PC-3 (cell line): ENCODE data around the gene MXD3. TPM values are rescaled to one million over a fixed set of nuclear protein-coding genes. Genes with fewer than 3 reads are reported as not detected.
A peak's percentile ranks its signal among the peaks of the same experiment; 100 is the strongest.

Experiments
- ATAC-seq: fragments of 200-7000 bp; cut with Tn5 transposase; 2 replicates; pipeline ENCODE4 v1.9.1; 2020; ENCODE audit warnings: mild to moderate bottlenecking, moderate library complexity
- BruUV-seq: library from RNA; stranded (reverse); fragments of 400-500 nt; replicated peaks from 2 replicates; lab custom pipeline; 2021; lab: Mats Ljungman, UMichigan
- CTCF ChIA-PET: fragments of 300-600 bp; sonication (Branson Sonifier 250); formaldehyde crosslinking; loops from one replicate; lab custom pipeline; 2022; ENCODE audit warnings: antibody characterized with exemption; lab: Charles Lee
- POLR2A ChIA-PET: fragments of 300-600 bp; sonication (Branson Sonifier 250); formaldehyde crosslinking; loops from one replicate; lab custom pipeline; 2022; ENCODE audit warnings: antibody characterized with exemption; ENCODE audit not compliant: unreplicated experiment; lab: Charles Lee
- DNase-seq: peaks from one replicate; pipeline ENCODE4 v3.0.0-alpha.2; 2015
- H2AFZ ChIP-seq: fragments of 300-600 bp; sonication (generic); 2 replicates; pipeline ENCODE4 v1.6.0; 2016; ENCODE audit warnings: antibody characterized with exemption, low read length
- H3F3A ChIP-seq: fragments of 300-600 bp; sonication (generic); one replicate; pipeline ENCODE4 v1.6.0; 2017; ENCODE audit warnings: antibody characterized with exemption, low read length, control low read depth, mild to moderate bottlenecking; ENCODE audit not compliant: unreplicated experiment
- H3K27ac ChIP-seq: fragments of 300-600 bp; sonication (generic); 2 replicates; pipeline ENCODE4 v1.5.1; 2016; ENCODE audit warnings: mild to moderate bottlenecking, low read length
- H3K27me3 ChIP-seq: fragments of 300-600 bp; sonication (generic); 2 replicates; pipeline ENCODE4 v1.6.1; 2016; ENCODE audit warnings: low read length, mixed read lengths
- H3K36me3 ChIP-seq: fragments of 300-600 bp; sonication (generic); 2 replicates; pipeline ENCODE4 v1.6.1; 2016; ENCODE audit warnings: low read depth, mixed run types, low read length, mixed read lengths
- H3K4me1 ChIP-seq: fragments of 300-600 bp; sonication (generic); 2 replicates; pipeline ENCODE4 v1.5.1; 2016; ENCODE audit warnings: low read length; ENCODE audit not compliant: insufficient read depth
- H3K4me2 ChIP-seq: fragments of 300-600 bp; sonication (generic); 2 replicates; pipeline ENCODE4 v1.6.0; 2016; ENCODE audit warnings: low read length
- H3K4me3 ChIP-seq: fragments of 300-600 bp; sonication (generic); 2 replicates; pipeline ENCODE4 v1.5.1; 2016; ENCODE audit warnings: mild to moderate bottlenecking, low read length, mixed read lengths
- H3K79me2 ChIP-seq: fragments of 300-600 bp; sonication (generic); 2 replicates; pipeline ENCODE4 v1.6.1; 2017; ENCODE audit warnings: low read length, mixed read lengths
- H3K9ac ChIP-seq: fragments of 300-600 bp; sonication (generic); 2 replicates; pipeline ENCODE4 v1.6.0; 2016; ENCODE audit warnings: mild to moderate bottlenecking, low read length
- H3K9me2 ChIP-seq: fragments of 300-600 bp; sonication (generic); replicated peaks from 2 replicates; pipeline ENCODE4 v1.6.1; 2016; ENCODE audit warnings: mixed run types, low read length, mixed read lengths
- H3K9me3 ChIP-seq: fragments of 300-600 bp; sonication (generic); 2 replicates; pipeline ENCODE4 v1.6.1; 2016; ENCODE audit warnings: low read length, mixed read lengths
- H4K20me1 ChIP-seq: fragments of 300-600 bp; sonication (generic); 2 replicates; pipeline ENCODE4 v1.6.1; 2016; ENCODE audit warnings: low read length, mixed read lengths
- EZH2 ChIP-seq: fragments of 300-600 bp; sonication (generic); IDR thresholded peaks from one replicate; pipeline ENCODE4 v1.6.1; 2017; ENCODE audit warnings: antibody characterized with exemption, mild to moderate bottlenecking, low read length; ENCODE audit not compliant: unreplicated experiment
- EZH2phosphoT487 ChIP-seq: fragments of 300-600 bp; sonication (generic); IDR thresholded peaks from 2 replicates; pipeline ENCODE4 v1.6.1; 2018; ENCODE audit warnings: mild to moderate bottlenecking, antibody characterized with exemption, low read length, borderline replicate concordance
- intact Hi-C: fragments of 100-400 bp; cut with micrococcal nuclease; formaldehyde crosslinking; loops from 2 replicates; pipeline ENCODE4 v1.9.0; 2023
- total RNA-seq: library from RNA; depleted of rRNA; stranded (reverse); fragments of >200 nt; gene quantifications from 2 replicates; pipeline ENCODE4 v1.2.3, GENCODE V29; 2014
- TF ChIP-seq, protein P1 (sequence below): fragments of 300-600 bp; sonication (generic); conservative IDR thresholded peaks from 2 replicates; pipeline ENCODE4 v1.5.1; 2017; ENCODE audit warnings: antibody characterized with exemption, low read depth, mild to moderate bottlenecking, low read length

MXD3 gene
- total RNA-seq, 1 experiment from 2014 or later = 45.7 TPM

DNA sequence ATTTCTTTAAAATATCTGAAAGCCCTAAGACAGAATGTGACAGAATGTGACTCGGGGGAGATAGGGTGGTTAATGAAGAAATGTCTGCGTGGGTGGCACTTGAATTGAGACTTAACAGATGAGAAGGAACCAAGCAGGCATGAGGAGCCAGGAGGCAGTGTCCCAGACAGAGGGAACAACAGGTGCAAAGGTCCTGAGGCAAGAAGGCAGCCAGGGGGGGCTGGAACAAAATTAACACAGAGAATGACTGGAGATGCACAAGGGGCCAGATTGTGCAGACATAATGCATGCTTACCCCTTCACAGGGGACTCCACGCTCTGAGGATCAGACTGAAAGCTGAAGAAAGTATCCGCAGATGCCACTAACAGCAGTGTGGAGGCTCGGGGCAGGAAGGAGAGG lies 38.1 kb upstream of the MXD3 start:
- peak overlapping the region; percentile 93 for H3K4me3 ChIP-seq
- no peaks in the 10 kb centered on the region for H3K9me2 ChIP-seq
- no peak for DNase-seq
- peaks cover 8% of the 10 kb centered on the region for H3F3A ChIP-seq
- H3K9me3 ChIP-seq = no peaks in the 10 kb centered on the region
- peaks cover 36% of the 10 kb centered on the region for H3K4me1 ChIP-seq
- no TSS peak for BruUV-seq
- no peak for ATAC-seq
- peak overlapping the region; percentile 96 for H3K4me2 ChIP-seq
- H3K27me3 ChIP-seq = no peaks in the 10 kb centered on the region
- H2AFZ ChIP-seq = no peak overlapping the region
- no peak overlapping the region for H3K27ac ChIP-seq
- peaks cover 6% of the 10 kb centered on the region; the same call in 1 of the 2 replicates for H3K36me3 ChIP-seq
- H3K79me2 ChIP-seq = peaks cover 64% of the 10 kb centered on the region
- H3K9ac ChIP-seq = no peak overlapping the region
- H4K20me1 ChIP-seq = 0 out of 2 replicates have a peak, but pooled peaks cover 6% of the 10 kb centered on the region
- POLR2A ChIA-PET = no interaction called here
- TF ChIP-seq EZH2phosphoT487 = no peak
- TF ChIP-seq, protein P1, sequence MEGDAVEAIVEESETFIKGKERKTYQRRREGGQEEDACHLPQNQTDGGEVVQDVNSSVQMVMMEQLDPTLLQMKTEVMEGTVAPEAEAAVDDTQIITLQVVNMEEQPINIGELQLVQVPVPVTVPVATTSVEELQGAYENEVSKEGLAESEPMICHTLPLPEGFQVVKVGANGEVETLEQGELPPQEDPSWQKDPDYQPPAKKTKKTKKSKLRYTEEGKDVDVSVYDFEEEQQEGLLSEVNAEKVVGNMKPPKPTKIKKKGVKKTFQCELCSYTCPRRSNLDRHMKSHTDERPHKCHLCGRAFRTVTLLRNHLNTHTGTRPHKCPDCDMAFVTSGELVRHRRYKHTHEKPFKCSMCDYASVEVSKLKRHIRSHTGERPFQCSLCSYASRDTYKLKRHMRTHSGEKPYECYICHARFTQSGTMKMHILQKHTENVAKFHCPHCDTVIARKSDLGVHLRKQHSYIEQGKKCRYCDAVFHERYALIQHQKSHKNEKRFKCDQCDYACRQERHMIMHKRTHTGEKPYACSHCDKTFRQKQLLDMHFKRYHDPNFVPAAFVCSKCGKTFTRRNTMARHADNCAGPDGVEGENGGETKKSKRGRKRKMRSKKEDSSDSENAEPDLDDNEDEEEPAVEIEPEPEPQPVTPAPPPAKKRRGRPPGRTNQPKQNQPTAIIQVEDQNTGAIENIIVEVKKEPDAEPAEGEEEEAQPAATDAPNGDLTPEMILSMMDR = no peak
- no peak for TF ChIP-seq EZH2
- intact Hi-C loops = loop anchor here (1.0 kb wide), 1 partner anchor 31 kb away; no protein-coding TSS in a partner anchor
- CTCF ChIA-PET = no interaction called here

GRCh38 chr5:177349362-177349647 lies 37.6 kb upstream of the MXD3 start:
- Histone ChIP-seq H3K4me3 (peak overlapping the region; percentile 93), H4K20me1 (0 out of 2 replicates have a peak, but pooled peaks cover 6% of the 10 kb centered on the region), H3F3A (peaks cover 8% of the 10 kb centered on the region), H3K4me1 (peaks cover 36% of the 10 kb centered on the region), H3K27ac (no peak overlapping the region), H2AFZ (no peak overlapping the region), H3K4me2 (peak overlapping the region; percentile 96), H3K9ac (no peak overlapping the region), H3K79me2 (peaks cover 69% of the 10 kb centered on the region), H3K27me3 (no peaks in the 10 kb centered on the region), H3K9me2 (no peaks in the 10 kb centered on the region), H3K9me3 (no peaks in the 10 kb centered on the region), H3K36me3 (peaks cover 6% of the 10 kb centered on the region; the same call in 1 of the 2 replicates)
- ATAC-seq (no peak), DNase-seq (no peak)
- ChIA-PET CTCF (interaction anchor here (0.8 to 1.5 kb wide), 4 partner anchors 21 to 108 kb away, joined by 3 to 9 read pairs (median 4); no protein-coding TSS in a partner anchor), POLR2A (interaction anchor here (0.6 kb wide), 1 partner anchor 21 kb away, joined by 4 read pairs; no protein-coding TSS in a partner anchor)
- no TSS peak for BruUV-seq
- TF ChIP-seq EZH2 (no peak), EZH2phosphoT487 (no peak)
- TF ChIP-seq, protein P1 = no peak
- intact Hi-C loops = loop anchor here (1.0 kb wide), 1 partner anchor 31 kb away; no protein-coding TSS in a partner anchor

GRCh38 chr5:177347699-177348098 lies 36.0 kb upstream of the MXD3 start:
- no TSS peak for BruUV-seq
- peaks cover 84% of the 10 kb centered on the region for H3K79me2 ChIP-seq
- no peak overlapping the region for H3K27ac ChIP-seq
- H4K20me1 ChIP-seq = 0 out of 2 replicates have a peak, but pooled peaks cover 6% of the 10 kb centered on the region
- POLR2A ChIA-PET = no interaction called here
- intact Hi-C loops = no loop called here
- DNase-seq (no peak), ATAC-seq (no peak)
- no peak overlapping the region for H2AFZ ChIP-seq
- H3K36me3 ChIP-seq = peaks cover 10% of the 10 kb centered on the region; the same call in 1 of the 2 replicates
- CTCF ChIA-PET = interaction anchor here (0.6 kb wide), 1 partner anchor 79 kb away, joined by 10 read pairs; the partner anchor contains the start of gene GRK6
- H3K4me1 ChIP-seq = peaks cover 36% of the 10 kb centered on the region
- H3K9me2 ChIP-seq = no peaks in the 10 kb centered on the region
- H3K27me3 ChIP-seq = no peaks in the 10 kb centered on the region
- H3F3A ChIP-seq = peaks cover 8% of the 10 kb centered on the region
- TF ChIP-seq, protein P1 = no peak
- TF ChIP-seq EZH2 (no peak), EZH2phosphoT487 (no peak)
- 0 out of 2 replicates have a peak overlapping the region, but pooled peaks have one; percentile 27 for H3K4me3 ChIP-seq
- H3K4me2 ChIP-seq = peak overlapping the region; percentile 96
- no peak overlapping the region for H3K9ac ChIP-seq
- H3K9me3 ChIP-seq = no peaks in the 10 kb centered on the region
